ENCODE results near the gene GMPS. TPM values are rescaled to one million over a fixed set of nuclear protein-coding genes. Genes with fewer than 3 reads are reported as not detected.

GMPS gene
- total and polyA plus RNA-seq, 2 of the 13 experiments (the other 11 are each of a cell fraction or from before 2014, with no cell fraction given) = 29.6 to 85.5 TPM

DNA sequence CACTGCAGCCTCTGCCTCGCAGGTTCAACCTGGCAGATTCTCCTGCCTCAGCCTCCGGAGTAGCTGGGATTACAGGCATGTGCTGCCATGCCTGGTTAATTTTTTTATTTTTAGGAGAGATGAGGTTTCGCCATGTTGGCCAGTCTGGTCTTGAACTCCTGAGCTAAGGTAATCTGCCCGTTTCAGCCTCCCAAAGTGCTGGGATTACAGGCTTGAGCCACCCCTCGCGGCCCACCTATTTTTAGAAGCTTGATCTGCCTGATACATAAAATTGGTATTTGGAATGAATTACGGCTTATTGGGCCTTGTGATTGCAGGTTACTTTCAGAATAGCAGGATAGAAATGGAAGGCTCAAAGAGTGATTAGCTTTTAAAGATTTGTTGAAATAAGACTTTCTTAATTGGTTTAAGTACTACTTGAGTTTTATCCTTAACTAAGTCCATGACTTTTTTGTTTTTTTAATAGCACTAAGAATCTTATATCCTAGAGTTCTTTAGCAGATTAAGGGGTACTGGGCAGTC is 25.0 kb downstream of the GMPS start (continued):
- TF ChIP-seq, protein P1, sequence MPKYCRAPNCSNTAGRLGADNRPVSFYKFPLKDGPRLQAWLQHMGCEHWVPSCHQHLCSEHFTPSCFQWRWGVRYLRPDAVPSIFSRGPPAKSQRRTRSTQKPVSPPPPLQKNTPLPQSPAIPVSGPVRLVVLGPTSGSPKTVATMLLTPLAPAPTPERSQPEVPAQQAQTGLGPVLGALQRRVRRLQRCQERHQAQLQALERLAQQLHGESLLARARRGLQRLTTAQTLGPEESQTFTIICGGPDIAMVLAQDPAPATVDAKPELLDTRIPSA (CRISPR knock-in tag; IDR thresholded peaks at IDR 0.05; ENCODE audit: borderline replicate concordance) = no peak
- TF ChIP-seq, protein P2, sequence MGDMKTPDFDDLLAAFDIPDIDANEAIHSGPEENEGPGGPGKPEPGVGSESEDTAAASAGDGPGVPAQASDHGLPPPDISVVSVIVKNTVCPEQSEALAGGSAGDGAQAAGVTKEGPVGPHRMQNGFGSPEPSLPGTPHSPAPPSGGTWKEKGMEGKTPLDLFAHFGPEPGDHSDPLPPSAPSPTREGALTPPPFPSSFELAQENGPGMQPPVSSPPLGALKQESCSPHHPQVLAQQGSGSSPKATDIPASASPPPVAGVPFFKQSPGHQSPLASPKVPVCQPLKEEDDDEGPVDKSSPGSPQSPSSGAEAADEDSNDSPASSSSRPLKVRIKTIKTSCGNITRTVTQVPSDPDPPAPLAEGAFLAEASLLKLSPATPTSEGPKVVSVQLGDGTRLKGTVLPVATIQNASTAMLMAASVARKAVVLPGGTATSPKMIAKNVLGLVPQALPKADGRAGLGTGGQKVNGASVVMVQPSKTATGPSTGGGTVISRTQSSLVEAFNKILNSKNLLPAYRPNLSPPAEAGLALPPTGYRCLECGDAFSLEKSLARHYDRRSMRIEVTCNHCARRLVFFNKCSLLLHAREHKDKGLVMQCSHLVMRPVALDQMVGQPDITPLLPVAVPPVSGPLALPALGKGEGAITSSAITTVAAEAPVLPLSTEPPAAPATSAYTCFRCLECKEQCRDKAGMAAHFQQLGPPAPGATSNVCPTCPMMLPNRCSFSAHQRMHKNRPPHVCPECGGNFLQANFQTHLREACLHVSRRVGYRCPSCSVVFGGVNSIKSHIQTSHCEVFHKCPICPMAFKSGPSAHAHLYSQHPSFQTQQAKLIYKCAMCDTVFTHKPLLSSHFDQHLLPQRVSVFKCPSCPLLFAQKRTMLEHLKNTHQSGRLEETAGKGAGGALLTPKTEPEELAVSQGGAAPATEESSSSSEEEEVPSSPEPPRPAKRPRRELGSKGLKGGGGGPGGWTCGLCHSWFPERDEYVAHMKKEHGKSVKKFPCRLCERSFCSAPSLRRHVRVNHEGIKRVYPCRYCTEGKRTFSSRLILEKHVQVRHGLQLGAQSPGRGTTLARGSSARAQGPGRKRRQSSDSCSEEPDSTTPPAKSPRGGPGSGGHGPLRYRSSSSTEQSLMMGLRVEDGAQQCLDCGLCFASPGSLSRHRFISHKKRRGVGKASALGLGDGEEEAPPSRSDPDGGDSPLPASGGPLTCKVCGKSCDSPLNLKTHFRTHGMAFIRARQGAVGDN (CRISPR knock-in tag; IDR thresholded peaks at IDR 0.05) = no peak
- TF ChIP-seq ZNF30 (CRISPR knock-in tag; IDR thresholded peaks at IDR 0.05) = no peak

DNA sequence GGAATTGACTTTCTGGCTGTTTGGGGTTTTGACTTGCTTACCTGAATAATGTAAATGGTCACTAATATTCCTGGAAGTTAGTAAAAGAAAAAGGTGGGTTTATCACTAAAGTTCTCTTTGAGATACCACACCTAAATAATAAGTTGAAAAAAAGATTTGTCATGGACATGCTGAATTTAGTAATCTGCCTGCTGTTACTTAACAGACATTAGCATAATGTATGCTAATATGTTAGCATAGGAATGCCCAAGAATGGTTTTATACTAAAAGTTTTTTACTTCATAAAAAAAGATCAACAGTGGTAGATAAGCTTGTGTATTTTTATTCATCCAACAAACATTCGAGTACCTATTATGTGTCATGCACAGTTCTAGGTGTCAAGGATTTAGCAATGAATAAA is 36.5 kb downstream of the GMPS start:
- BruUV-seq (replicated peaks) = no TSS peak
- Histone ChIP-seq H3K9ac (ENCODE audit: insufficient read depth, low read depth, low read length) (no peak overlapping the region), H3K4me1 (ENCODE audit: insufficient read depth, low read length) (no peaks in the 10 kb centered on the region), H2AFZ (ENCODE audit: low read length) (no peak overlapping the region), H3K27ac (ENCODE audit: extremely low read length, insufficient read depth, low read length) (no peak overlapping the region), H3K9me3 (ENCODE audit: low read length) (no peaks in the 10 kb centered on the region), H4K20me1 (ENCODE audit: insufficient read depth, low read length) (no peaks in the 10 kb centered on the region), H3K36me3 (replicated peaks in 1 of 2; ENCODE audit: control insufficient read depth in 1 of 2, insufficient read depth in 2 of 2, low read length in 2 of 2) (peaks cover 4 to 72% of the 10 kb centered on the region in 2 experiments), H3K27me3 (ENCODE audit: control insufficient read depth in 1 of 2, insufficient read depth in 2 of 2, low read length in 2 of 2) (no peaks in the 10 kb centered on the region), H3K4me3 (replicated peaks in 1 of 3; ENCODE audit: insufficient read depth in 1 of 3, low read depth in 2 of 3, low read length in 3 of 3) (no peak overlapping the region), H3K4me2 (ENCODE audit: low read depth, low read length) (no peak overlapping the region), H3K79me2 (ENCODE audit: insufficient read depth, low read length) (no peaks in the 10 kb centered on the region)
- FAIRE-seq (no peak), DNase-seq (ENCODE audit: low spot score) (no peak), ATAC-seq (no peak)
- CTCF ChIA-PET (ENCODE audit: low intra/inter-chr PET ratio, low total read pairs) = no interaction called here
- intact Hi-C loops (cut with micrococcal nuclease; ENCODE audit: unreplicated experiment) (no loop called here), in situ Hi-C loops (cut with HindIII; ENCODE audit: extremely low pct_ligation_motif_present, low pct_unique_long_range_greater_than_20kb) (no loop called here)
- 91% methylated on average over 1 of the region's 1 CpG for WGBS (ENCODE audit: low lambda C conversion rate)
- POLR2A ChIA-PET = no interaction called here
- no peak for TF ChIP-seq ZSCAN29 (CRISPR knock-in tag; conservative IDR thresholded peaks at IDR 0.05)
- TF ChIP-seq NFRKB (IDR thresholded peaks at IDR 0.05) = no peak
- no peak for TF ChIP-seq ZNF766 (CRISPR knock-in tag; IDR thresholded peaks at IDR 0.05; ENCODE audit: borderline replicate concordance)
- TF ChIP-seq, protein P3, sequence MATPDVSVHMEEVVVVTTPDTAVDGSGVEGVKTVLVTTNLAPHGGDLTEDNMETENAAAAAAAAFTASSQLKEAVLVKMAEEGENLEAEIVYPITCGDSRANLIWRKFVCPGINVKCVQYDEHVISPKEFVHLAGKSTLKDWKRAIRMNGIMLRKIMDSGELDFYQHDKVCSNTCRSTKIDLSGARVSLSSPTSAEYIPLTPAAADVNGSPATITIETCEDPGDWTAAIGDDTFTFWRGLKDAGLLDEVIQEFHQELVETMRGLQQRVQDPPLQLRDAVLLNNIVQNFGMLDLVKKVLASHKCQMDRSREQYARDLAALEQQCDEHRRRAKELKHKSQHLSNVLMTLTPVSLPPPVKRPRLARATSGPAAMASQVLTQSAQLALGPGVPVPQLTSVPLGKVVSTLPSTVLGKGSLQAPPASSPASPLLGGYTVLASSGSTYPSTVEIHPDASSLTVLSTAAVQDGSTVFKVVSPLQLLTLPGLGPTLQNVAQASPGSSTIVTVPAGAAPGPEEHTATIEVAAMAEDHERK (CRISPR knock-in tag; IDR thresholded peaks at IDR 0.05; ENCODE audit: low read depth) = no peak
- no peak for TF ChIP-seq ZBTB8A (CRISPR knock-in tag; IDR thresholded peaks at IDR 0.05; ENCODE audit: borderline replicate concordance, low read depth)
- no peak for TF ChIP-seq RARA (CRISPR knock-in tag; IDR thresholded peaks at IDR 0.05)
- no peak for TF ChIP-seq SMARCE1 (IDR thresholded peaks at IDR 0.05; ENCODE audit: borderline replicate concordance)
- no peak for TF ChIP-seq ZNF552 (CRISPR knock-in tag; IDR thresholded peaks at IDR 0.05; ENCODE audit: borderline replicate concordance)
- no peak for TF ChIP-seq CBX1 (IDR thresholded peaks at IDR 0.05; ENCODE audit: low read depth)
- TF ChIP-seq JARID2 (CRISPR knock-in tag; IDR thresholded peaks at IDR 0.05; ENCODE audit: insufficient replicate concordance) = no peak
- no peak for TF ChIP-seq HDAC6 (IDR thresholded peaks at IDR 0.05; ENCODE audit: low read depth, low read length)
- TF ChIP-seq, protein P4, sequence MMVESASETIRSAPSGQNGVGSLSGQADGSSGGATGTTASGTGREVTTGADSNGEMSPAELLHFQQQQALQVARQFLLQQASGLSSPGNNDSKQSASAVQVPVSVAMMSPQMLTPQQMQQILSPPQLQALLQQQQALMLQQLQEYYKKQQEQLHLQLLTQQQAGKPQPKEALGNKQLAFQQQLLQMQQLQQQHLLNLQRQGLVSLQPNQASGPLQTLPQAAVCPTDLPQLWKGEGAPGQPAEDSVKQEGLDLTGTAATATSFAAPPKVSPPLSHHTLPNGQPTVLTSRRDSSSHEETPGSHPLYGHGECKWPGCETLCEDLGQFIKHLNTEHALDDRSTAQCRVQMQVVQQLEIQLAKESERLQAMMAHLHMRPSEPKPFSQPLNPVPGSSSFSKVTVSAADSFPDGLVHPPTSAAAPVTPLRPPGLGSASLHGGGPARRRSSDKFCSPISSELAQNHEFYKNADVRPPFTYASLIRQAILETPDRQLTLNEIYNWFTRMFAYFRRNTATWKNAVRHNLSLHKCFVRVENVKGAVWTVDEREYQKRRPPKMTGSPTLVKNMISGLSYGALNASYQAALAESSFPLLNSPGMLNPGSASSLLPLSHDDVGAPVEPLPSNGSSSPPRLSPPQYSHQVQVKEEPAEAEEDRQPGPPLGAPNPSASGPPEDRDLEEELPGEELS (CRISPR knock-in tag; IDR thresholded peaks at IDR 0.05) = no peak
- TF ChIP-seq ZNF33B (CRISPR knock-in tag; IDR thresholded peaks at IDR 0.05) = no peak
